Natural killer cell (primary cell): ENCODE data around the gene MAPK4. TPM values are rescaled to one million over a fixed set of nuclear protein-coding genes. Genes with fewer than 3 reads are reported as not detected.

Experiments
- ATAC-seq, 3 donors: fragments of 150-1000 bp in 2 of 3; fragments of 200-7000 bp in 1 of 3; cut with Tn5 transposase; 1 replicate in 1 of 3; 2 replicates in 2 of 3; pipeline ENCODE4 v1.10.0; 2021; ENCODE audit warnings: mild to moderate bottlenecking in 2 of 3, moderate library complexity in 2 of 3
- DNase-seq, 2 donors: peaks; one replicate each; pipeline versions ENCODE4 v3.0.0 to v3.0.0-alpha.2; 2013 to 2021; ENCODE audit warnings: mixed read lengths in 1 of 2
- H3K27ac ChIP-seq: one replicate; pipeline ENCODE4 v1.5.1; 2013; ENCODE audit warnings: mild to moderate bottlenecking, low read length
- H3K27me3 ChIP-seq: one replicate; pipeline ENCODE4 v1.6.1; 2013; ENCODE audit warnings: low read length; ENCODE audit not compliant: control insufficient read depth, insufficient read depth
- H3K36me3 ChIP-seq: one replicate; pipeline ENCODE4 v1.6.1; 2013; ENCODE audit warnings: low read length; ENCODE audit not compliant: control insufficient read depth, insufficient read depth
- H3K4me1 ChIP-seq: one replicate; pipeline ENCODE4 v1.6.1; 2013; ENCODE audit warnings: low read length; ENCODE audit not compliant: control insufficient read depth, insufficient read depth
- H3K4me3 ChIP-seq: one replicate; pipeline ENCODE4 v1.5.1; 2013; ENCODE audit warnings: low read length
- H3K9me3 ChIP-seq: one replicate; pipeline ENCODE4 v1.6.1; 2013; ENCODE audit warnings: low read length; ENCODE audit not compliant: control insufficient read depth, insufficient read depth
- H3K27ac Mint-ChIP-seq, 2 donors: one replicate each; pipeline ENCODE4 v1.8.0; 2022; ENCODE audit warnings: mild to moderate bottlenecking in 2 of 2, mixed read lengths in 2 of 2, moderate library complexity in 1 of 2
- H3K27me3 Mint-ChIP-seq, 2 donors: one replicate each; pipeline ENCODE4 v1.8.0; 2022; ENCODE audit warnings: low read depth in 2 of 2, mixed read lengths in 2 of 2
- H3K36me3 Mint-ChIP-seq: one replicate; pipeline ENCODE4 v1.8.0; 2022; ENCODE audit warnings: mixed read lengths
- H3K4me1 Mint-ChIP-seq, 2 donors: one replicate each; pipeline ENCODE4 v1.8.0; 2022; ENCODE audit warnings: mixed read lengths in 2 of 2
- H3K4me3 Mint-ChIP-seq: one replicate; pipeline ENCODE4 v1.8.0; 2022; ENCODE audit warnings: mild to moderate bottlenecking, moderate library complexity, mixed read lengths
- H3K9me3 Mint-ChIP-seq, 2 donors: one replicate each; pipeline ENCODE4 v1.8.0; 2022; ENCODE audit warnings: mixed read lengths in 2 of 2
- CTCF ChIP-seq: fragments of 200-600 bp; IDR thresholded peaks from one replicate; pipeline ENCODE4 v1.8.0; 2022; ENCODE audit warnings: antibody characterized with exemption
- WGBS: methylation state at CpG from one replicate; pipeline ENCODE4 v1.1.7; 2013; ENCODE audit warnings: missing lambda C conversion rate; ENCODE audit not compliant: insufficient coverage; 5-methylcytosine and 5-hydroxymethylcytosine counted together
- intact Hi-C: fragments of 100-400 bp; cut with micrococcal nuclease; formaldehyde crosslinking; loops from one replicate; pipeline ENCODE4 v1.14.2; 2022
- total RNA-seq, 4 donors: library from RNA; stranded (reverse); fragments of 120-200 nt in 1 of 4; gene quantifications; one replicate each; pipeline versions ENCODE4 v1.2.3 to v1.2.4, GENCODE V29; 2013 to 2022

Gene MAPK4
- total RNA-seq, 3 donors from 2014 or later (not counting 1 experiment from before 2014, with no cell fraction given) = not detected

GRCh38 chr18:50711386-50711785 is 151.5 kb downstream of the MAPK4 start:
- no peak for ATAC-seq
- no peaks in the 10 kb centered on the region for H3K4me1 ChIP-seq
- no peaks in the 10 kb centered on the region for H3K9me3 ChIP-seq
- H3K9me3 Mint-ChIP-seq = peaks cover 4 to 5% of the 10 kb centered on the region in 2 donors
- intact Hi-C loops = no loop called here
- WGBS = 70% methylated on average over 5 of the region's 5 CpGs
- H3K4me1 Mint-ChIP-seq = no peaks in the 10 kb centered on the region
- no peaks in the 10 kb centered on the region for H3K36me3 Mint-ChIP-seq
- TF ChIP-seq CTCF = no peak
- no peak for DNase-seq
- H3K36me3 ChIP-seq = no peaks in the 10 kb centered on the region
- H3K27ac ChIP-seq = no peak overlapping the region
- no peak overlapping the region for H3K27ac Mint-ChIP-seq
- no peak overlapping the region for H3K4me3 ChIP-seq
- H3K4me3 Mint-ChIP-seq = no peak overlapping the region
- H3K27me3 Mint-ChIP-seq = peaks cover 0 to 7% of the 10 kb centered on the region in 2 donors
- no peaks in the 10 kb centered on the region for H3K27me3 ChIP-seq

- H3K27me3 ChIP-seq = no peaks in the 10 kb centered on the region
These were observed 156.0 kb downstream of the MAPK4 start for GRCh38 chr18:50715919-50716318.

GRCh38 chr18:50716902-50717301 is 157.0 kb downstream of the MAPK4 start:
- Histone ChIP-seq H3K27me3 (no peaks in the 10 kb centered on the region), H3K9me3 (no peaks in the 10 kb centered on the region), H3K36me3 (no peaks in the 10 kb centered on the region), H3K4me1 (no peaks in the 10 kb centered on the region), H3K4me3 (no peak overlapping the region), H3K27ac (no peak overlapping the region)
- Mint-ChIP-seq H3K27me3 (peaks cover 0 to 9% of the 10 kb centered on the region in 2 donors), H3K4me1 (no peaks in the 10 kb centered on the region), H3K36me3 (no peaks in the 10 kb centered on the region), H3K4me3 (no peak overlapping the region), H3K9me3 (peaks cover 4 to 5% of the 10 kb centered on the region in 2 donors), H3K27ac (no peak overlapping the region)
- intact Hi-C loops = no loop called here
- WGBS = 80% methylated on average over 4 of the region's 4 CpGs
- no peak for TF ChIP-seq CTCF
- ATAC-seq (no peak), DNase-seq (no peak)

More at GRCh38 chr18:50715919-50716318, 156.0 kb downstream of the MAPK4 start:
- Mint-ChIP-seq H3K27me3 (peaks cover 0 to 9% of the 10 kb centered on the region in 2 donors), H3K4me3 (no peak overlapping the region), H3K4me1 (no peaks in the 10 kb centered on the region), H3K9me3 (peaks cover 4 to 5% of the 10 kb centered on the region in 2 donors), H3K27ac (no peak overlapping the region), H3K36me3 (no peaks in the 10 kb centered on the region)
- no peaks in the 10 kb centered on the region for H3K9me3 ChIP-seq
- ATAC-seq (no peak), DNase-seq (no peak)
- no peaks in the 10 kb centered on the region for H3K36me3 ChIP-seq
- TF ChIP-seq CTCF = no peak
- no peak overlapping the region for H3K27ac ChIP-seq
- intact Hi-C loops = no loop called here
- 87% methylated on average over 7 of the region's 7 CpGs for WGBS
- H3K4me3 ChIP-seq = no peak overlapping the region
- H3K4me1 ChIP-seq = no peaks in the 10 kb centered on the region

- Histone ChIP-seq H3K27ac (no peak overlapping the region), H3K4me3 (no peak overlapping the region), H3K27me3 (no peaks in the 10 kb centered on the region), H3K36me3 (no peaks in the 10 kb centered on the region), H3K9me3 (no peaks in the 10 kb centered on the region), H3K4me1 (no peaks in the 10 kb centered on the region)
- H3K4me3 Mint-ChIP-seq = no peak overlapping the region
- WGBS = 87% methylated on average over 2 of the region's 2 CpGs
- no peak for ATAC-seq
- TF ChIP-seq CTCF = no peak
- no peaks in the 10 kb centered on the region for H3K4me1 Mint-ChIP-seq
- H3K27me3 Mint-ChIP-seq = peaks cover 0 to 9% of the 10 kb centered on the region in 2 donors
- H3K27ac Mint-ChIP-seq = no peak overlapping the region
- H3K9me3 Mint-ChIP-seq = peaks cover 4 to 5% of the 10 kb centered on the region in 2 donors
- no peaks in the 10 kb centered on the region for H3K36me3 Mint-ChIP-seq
- no peak for DNase-seq
- intact Hi-C loops = no loop called here
These were observed 157.7 kb downstream of the MAPK4 start for GRCh38 chr18:50717563-50717962.
